HG03575 (cell line): ENCODE measurements around the gene HOXC6.
"Not testable (repeated sequence)": the region's sequence is repeated elsewhere in the genome, so short reads cannot be mapped to it uniquely, and the experiment has no call there.

ENCODE experiments used
- ATAC-seq: cut with Tn5 transposase; IDR thresholded peaks from one replicate; pipeline ENCODE4 v1.9.1; 2021; ENCODE audit not compliant: unreplicated experiment, insufficient number of reproducible peaks, low FRiP score; ENCODE audit errors: extremely low read depth

The HOXC6 gene

GRCh38 chr12:54035568-54036264, 7.5 kb downstream of the HOXC6 start:
- no peak for ATAC-seq

DNA sequence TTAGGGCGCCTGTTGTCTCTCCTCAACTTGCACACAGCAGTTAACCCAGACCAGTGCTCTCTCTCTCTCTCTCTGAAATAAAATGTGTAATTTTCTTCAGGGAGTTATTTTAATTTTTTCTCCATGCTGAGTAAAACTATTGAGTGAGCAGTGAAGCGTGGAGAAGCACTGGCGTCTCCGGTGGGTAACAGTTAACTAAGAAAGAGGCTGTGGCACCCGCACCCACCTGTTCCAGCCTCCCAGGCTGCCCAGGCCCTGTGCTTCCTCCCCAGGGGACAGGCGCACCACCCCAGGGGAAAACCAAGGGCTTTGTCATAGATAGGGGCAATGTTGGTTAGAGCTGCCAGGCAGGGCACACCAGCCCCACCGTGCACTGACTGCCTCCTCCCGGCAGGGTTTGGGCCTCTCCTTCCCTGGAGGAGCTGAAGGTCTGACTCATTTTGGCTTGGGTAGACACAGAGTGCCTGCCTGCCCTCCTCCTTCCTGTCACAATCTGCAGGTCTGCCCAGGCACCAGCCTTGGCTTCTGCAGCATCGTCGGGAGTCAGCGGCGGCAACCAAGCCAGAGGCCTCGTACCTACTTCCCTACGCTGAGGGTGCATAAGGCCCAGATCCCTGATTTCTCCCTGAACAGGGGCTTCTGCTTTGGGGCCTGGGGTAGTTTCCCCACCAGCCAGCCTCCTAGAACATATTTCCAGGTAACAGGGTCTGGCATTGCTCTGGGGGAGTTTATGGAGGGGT, 8.6 kb downstream of the HOXC6 start:
- no peak for ATAC-seq

- ATAC-seq, result no peak
These were observed 9.4 kb downstream of the HOXC6 start for GRCh38 chr12:54037360-54038283.

DNA sequence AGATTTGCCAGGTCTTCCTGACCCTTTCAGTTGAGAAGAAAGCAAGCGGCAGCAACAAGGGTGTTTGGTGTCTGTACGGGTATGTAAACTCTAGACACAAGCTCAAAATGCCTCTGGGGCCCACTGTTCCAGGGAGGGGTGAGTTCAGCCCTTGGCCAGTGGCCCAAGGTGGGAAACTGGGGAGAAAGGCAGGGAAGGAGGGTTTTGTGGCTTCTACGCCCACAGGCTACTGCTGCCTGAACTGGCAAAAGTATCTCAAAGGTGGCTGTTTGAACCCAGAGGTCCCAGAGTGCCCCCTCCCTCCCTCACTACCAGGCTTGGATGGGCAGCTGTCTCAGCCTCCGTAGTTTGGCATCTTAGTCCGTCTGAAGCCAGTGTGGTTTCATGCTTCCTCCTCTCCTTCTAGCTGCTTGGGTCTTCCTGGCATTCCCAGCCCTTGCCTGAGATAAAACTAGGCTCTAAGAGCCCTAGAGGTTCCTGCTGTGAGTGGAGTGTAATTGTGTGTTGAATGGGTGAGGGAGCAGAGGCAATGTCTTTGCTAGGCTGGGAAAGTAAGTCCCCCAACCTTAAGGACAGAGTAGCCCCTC, 10.1 kb downstream of the HOXC6 start:
- ATAC-seq, result no peak

DNA sequence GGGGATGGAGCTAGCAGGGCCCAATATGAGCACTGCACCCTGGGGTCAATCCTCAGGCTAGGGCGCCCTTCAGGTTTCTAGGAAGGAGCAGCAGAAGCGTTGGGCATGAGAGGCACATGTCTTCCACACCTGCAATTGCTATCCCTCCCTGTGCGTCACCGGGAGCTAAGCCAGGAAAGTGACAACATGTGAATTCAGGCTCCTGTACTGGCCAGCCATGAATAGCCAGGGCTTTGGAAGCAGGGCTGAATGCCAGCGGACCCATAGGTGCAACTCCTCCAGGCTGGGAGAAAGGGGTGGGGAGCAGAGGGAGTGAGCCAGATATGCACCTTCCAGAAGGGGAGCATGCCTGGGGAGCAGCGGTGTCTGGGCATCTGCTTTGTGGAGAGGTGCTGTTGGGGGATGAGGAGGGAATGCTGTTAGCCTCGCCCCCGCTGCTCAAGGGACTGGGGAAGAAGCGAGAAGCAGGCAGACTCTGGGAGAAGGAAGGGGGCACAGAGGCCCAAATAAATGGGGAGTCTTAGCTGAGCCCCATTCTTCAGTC, 10.7 kb downstream of the HOXC6 start:
- ATAC-seq, result no peak

DNA sequence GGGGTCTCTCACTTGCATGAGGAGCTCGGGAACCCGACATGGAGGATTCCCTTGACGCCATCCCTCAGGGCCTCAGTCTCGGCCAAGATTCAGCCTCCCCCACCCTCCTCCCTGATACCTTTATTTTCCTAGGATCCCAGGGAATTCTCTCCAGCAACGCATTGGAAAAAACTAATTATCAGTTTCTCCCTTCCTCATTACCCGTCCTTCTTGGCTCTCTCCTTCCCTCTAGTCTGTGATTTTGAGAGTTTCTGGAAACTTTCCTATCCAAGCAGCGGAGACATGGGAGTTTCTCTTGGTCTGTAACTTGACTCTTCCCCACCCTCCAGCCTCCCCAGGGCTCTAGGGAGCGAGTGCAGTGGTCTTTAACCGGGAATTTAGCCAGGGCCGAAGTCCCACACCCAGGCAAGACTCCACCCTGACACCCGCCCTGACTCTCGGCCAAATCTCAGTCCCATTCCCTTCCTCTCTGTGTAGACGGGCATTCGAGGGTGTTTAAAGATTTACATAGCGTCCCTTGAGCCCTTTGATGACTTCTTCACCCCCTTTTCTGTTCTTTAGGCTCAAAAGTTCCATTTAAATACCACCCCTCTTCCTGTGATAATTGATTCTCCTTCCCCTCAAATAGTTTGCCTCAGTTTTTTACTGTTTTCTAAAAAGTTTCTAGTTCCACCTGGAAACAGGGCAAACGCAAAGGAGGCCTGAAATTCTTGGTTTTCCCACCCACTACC, 11.3 kb downstream of the HOXC6 start:
- no peak for ATAC-seq

- no peak for ATAC-seq
These were observed 11.9 kb downstream of the HOXC6 start for GRCh38 chr12:54040148-54040494.

- no peak for ATAC-seq
These were observed 12.4 kb downstream of the HOXC6 start for GRCh38 chr12:54040648-54041047.

GRCh38 chr12:54041097-54041690, 13.0 kb downstream of the HOXC6 start:
- ATAC-seq, result no peak

GRCh38 chr12:54042033-54042432, 13.8 kb downstream of the HOXC6 start:
- not testable (repeated sequence) for ATAC-seq

GRCh38 chr12:54042970-54043853, 15.0 kb downstream of the HOXC6 start:
- ATAC-seq, result no peak

- ATAC-seq, result no peak
These were observed 16.3 kb downstream of the HOXC6 start for GRCh38 chr12:54044425-54045103.

DNA sequence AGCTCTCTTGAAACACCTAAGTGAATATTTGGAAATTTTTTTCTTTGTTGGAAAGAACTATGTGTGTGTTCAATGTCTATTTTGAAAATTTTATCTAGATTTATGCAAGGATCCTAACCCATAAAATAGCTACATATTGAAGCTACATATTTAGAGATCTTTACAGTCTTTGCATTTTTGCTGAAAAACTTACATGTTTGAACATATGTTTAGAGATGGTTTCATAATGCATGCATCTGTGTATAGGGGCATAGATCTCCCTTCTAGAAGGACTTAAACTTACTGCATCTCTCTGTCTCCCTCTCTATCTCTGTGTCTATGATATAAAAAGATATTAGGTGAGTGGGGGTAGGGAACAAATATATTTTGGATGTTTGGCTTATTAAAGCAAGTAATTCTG, 17.2 kb downstream of the HOXC6 start:
- no peak for ATAC-seq

GRCh38 chr12:54045868-54046521, 17.8 kb downstream of the HOXC6 start:
- ATAC-seq, result no peak

GRCh38 chr12:54046809-54047159, 18.5 kb downstream of the HOXC6 start:
- ATAC-seq, result no peak

DNA sequence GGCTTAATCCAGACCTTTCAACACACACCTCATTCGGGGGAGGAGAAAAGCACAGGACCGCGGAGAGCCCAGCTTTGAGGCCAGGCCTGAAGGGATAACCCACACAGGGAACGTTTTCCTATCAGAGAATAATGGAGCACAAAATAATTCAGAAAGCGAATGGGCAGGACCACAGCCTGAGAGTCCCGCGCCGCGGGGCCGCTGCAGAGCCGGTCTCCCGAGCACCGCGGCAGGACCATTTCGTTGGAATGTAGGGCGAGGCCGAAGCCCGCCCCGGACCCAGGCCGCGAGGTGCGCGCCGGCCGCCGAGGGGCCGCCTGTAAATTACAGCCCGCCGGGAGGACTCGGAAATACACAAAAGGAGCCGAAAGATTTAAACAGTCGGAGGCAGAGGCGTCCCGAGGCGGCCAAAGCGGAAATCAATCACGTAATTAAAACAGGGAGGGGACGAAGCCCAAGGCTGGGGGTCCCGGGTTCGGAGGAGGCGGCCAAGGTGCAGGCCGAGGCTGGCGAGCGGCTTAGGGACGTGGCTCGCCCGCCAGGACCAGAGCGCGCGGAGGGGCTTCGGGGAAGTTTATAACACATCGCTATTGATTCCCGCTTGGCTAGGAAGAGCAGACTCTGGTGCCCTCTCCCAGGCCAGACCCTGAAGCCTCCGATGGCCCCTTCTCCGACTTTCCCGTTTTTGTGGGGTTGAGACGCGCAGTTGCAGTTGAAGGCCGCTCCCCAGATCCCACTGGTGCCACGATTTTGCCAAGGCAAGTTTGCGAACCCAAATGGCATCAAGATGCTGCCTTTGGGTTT, 19.1 kb downstream of the HOXC6 start:
- no peak for ATAC-seq
